ENCODE data around the gene SELENON.

The SELENON gene

DNA sequence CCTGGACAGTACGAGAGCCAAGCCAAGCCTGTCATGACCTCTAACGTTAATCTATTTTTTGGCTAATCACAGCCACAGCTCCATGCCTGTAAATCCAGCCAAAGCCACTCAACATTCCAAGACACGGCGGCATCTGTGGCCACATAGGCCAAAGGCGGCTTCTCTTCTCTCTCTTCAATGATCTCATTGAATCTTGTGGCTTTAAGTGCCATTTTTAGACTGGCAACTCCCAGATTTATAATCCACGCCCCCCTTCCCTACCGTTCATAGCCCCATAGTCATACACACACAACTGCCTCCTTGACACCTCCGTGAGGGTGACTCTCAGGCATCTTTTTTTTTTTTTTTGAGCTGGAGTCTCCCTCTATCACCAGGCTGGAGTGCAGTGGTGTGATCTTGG is 5.7 kb upstream of the SELENON start:
- DNase-seq, result no peak

GRCh38 chr1:25795211-25795610 is 4.8 kb upstream of the SELENON start:
- DNase-seq, result no peak

DNA sequence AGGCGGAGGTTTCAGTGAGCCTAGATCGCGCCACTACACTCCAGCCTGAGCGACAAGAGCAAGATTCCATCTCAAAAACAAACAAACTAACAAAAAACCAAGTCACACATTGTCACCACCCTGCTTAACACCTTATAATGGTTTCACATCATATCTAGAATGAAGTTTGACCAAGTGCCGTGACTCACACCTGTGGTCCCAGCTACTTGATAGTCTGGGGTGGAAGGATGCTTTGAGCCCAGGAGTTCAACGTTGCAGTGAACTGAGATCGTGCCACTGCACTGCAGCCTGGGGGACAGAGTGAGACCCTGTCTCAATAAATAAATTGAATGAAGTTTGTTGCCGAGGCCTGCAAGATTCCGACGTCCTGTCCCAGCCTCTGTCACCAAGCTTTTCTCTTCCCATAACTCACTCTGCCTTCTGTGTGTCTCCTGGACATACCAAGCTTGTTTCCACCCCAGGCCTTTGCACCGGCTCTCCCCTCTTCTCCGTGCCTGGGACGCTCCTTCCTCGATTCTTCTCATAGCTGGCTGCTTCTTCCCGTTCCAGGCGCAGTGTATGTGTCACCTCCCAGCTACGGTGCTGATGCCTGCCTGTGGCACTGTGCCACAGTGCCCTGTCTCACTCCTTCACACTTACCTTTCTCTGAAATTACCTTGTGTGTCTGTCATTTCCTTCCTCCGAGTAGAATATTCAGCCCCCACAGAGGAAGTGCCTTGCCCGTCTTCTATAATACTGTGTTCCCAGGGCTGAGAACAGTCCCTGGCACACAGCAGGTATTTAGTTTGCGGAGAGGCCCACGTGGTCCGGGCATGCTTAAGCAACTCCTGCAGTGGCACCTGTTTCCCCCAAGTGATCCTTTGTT is 3.8 kb upstream of the SELENON start:
- DNase-seq, result no peak

DNA sequence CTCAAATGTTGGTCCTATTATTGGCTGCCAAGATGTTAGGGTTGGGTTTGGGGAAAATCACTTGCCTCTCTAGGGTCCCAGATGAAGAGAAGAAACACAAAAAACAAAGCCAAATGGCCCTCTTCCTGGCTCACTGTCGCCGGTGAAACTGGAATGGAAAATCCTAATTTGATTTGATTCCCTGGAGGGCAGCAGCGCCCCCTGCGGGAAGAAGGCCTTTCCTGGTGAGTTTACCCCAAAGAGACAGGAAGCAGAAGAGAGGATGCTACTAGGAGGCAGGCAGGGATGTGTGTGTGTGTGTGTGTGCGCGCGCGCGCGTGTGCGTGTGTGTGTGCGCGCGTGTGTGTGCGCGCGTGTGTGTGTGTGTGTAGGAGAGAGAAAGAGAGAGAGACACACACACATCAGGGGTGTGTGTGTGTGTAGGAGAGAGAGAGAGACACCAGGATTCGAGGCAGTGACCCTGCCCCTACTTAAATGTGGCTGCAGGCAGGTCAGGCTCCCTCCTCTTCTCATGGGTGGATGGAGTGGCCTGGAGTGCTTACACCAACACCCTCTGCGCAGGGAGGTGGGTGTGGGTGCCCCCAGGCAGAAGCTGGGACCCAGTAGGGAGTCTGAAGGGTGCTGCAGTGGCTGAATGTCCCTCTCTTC is 3.1 kb upstream of the SELENON start:
- DNase-seq, result peak; percentile 77

- peak; percentile 76 for DNase-seq
Observed at GRCh38 chr1:25797939-25798338, 2.1 kb upstream of the SELENON start.

- no peak for DNase-seq
Observed at GRCh38 chr1:25798666-25799351, 1.2 kb upstream of the SELENON start.

GRCh38 chr1:25799352-25799934 is 550 bp upstream of the SELENON start:
- no peak for DNase-seq

GRCh38 chr1:25800703-25801377 is 847 bp downstream of the SELENON start:
- no peak for DNase-seq

DNA sequence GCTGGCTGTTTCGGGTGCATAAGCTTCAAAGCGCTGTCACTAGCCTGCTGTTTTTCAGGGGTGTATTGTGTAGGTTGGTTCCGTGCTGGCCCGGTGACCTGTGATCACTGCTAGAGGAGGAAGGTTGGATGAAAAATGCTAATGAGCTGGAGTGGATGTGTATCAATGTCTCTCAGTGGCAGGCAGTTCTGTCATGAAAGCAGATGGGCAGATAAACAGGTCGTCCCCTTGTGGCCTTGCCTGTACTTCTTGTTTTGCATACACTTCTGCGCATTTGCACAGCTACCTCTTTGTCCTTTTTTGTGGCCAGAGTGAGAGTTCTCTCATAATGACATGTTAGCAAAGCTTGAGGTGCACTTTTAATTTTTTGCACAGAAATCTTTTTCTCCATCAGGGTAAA is 2.9 kb downstream of the SELENON start:
- no peak for DNase-seq

DNA sequence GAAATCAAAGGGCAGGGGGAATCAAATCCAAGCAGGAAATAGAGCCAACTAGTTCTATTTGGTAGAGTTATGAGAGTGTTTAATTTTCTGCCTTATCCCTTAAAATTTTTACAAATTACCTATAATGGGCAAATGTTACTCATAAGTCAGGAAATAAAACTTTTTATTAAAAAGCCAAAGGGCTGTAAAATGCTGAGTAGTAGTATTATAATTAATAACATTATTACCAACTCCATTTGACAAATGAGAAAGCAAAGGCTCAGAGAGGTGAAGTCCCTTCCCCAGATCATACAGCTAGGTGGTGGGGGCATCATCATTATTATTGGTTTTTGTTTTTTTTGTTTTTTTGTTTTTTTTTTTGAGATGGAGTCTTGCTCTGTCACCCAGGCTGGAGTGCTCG is 3.4 kb downstream of the SELENON start:
- DNase-seq, result no peak

- no peak for DNase-seq
Observed at GRCh38 chr1:25804244-25804963, 4.4 kb downstream of the SELENON start.

DNA sequence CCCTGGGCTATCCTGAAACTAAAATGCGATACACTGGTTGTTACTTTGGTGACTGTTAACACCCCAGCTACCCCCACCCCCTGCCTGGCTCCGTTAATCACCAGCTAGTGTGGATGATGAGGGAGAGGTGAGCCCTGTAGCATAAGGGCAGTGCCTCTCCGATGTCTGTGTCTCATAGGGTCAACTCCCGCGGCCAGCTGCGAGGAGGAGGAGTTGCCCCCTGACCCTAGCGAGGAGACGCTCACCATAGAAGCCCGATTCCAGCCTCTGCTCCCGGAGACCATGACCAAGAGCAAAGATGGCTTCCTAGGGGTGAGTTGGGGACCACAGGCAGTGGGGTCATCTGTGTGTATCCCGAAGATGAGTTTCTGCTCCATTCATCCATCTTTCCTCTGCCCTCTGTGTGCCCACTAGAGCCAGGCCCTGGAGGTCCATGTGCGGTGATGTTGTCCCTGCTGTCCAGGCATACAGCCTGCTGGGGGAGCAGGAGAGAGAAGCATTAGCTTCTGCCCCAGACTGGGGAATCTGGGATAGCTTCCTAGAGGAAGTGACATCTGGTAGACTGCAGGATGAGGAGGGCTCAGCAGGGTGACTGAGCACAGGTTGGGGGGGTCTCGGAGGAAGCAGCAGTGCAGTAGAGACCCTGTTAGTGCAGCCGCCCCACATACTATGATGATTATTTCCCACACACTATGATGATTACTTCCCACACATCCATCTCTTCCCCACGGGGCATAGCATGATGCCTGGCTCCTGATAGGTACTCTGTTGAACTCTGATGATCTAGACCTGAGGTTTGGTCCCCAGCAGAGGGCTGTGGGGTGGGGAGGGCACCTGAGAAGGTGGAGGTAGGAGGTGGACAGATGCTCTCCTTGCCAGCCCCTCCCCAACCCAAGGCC is 5.2 kb downstream of the SELENON start:
- DNase-seq, result no peak

DNA sequence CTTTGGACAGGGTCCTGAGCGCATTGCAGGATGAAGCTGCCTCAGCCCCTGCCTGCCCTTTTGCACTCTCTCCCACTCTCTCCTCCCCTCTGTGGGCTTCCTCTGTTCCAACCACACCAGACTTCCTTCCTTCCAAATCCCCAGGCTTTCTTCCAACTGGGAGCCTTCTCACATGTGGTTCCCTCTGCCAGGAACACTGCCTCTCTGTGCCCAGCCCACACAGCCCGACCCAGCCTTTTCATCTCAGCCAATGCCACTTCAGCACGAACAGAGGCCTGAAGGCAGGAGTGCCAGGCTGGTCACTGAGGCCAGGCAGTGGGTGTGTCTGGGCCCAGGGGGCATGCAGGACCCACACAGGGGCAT is 5.9 kb downstream of the SELENON start:
- DNase-seq, result no peak

GRCh38 chr1:25806418-25806817 is 6.4 kb downstream of the SELENON start:
- DNase-seq, result no peak

- no peak for DNase-seq
Observed at GRCh38 chr1:25807480-25808390, 7.7 kb downstream of the SELENON start.

GRCh38 chr1:25808481-25809244 is 8.7 kb downstream of the SELENON start:
- no peak for DNase-seq

DNA sequence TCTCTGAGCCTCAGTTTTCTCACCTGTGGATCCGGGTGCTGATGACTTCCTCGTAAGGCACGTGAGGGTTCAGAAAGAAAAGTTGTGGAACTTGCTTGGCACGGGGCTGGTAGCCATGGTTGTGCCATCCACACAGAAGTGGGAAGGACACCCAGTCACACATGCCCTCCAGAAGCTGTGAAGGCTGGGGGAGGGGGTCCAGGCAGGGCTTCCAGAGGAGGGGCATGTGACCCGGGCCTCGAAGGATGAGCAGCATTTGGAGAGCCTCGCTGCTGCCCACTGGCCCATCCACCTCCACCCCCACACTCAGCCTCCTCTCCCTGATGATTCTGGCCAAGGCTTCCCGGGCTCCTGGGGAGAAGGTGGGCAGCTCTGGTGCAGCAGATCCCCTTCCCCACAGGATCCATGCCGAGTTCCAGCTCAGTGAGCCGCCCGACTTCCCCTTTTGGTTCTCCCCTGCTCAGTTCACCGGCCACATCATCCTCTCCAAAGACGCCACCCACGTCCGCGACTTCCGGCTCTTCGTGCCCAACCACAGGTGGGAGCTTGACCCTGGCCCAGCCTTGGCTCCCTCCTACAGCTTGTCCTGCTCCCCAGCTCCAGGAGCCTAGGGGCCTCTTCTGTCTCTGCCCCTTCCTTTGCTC is 9.4 kb downstream of the SELENON start:
- DNase-seq, result no peak

DNA sequence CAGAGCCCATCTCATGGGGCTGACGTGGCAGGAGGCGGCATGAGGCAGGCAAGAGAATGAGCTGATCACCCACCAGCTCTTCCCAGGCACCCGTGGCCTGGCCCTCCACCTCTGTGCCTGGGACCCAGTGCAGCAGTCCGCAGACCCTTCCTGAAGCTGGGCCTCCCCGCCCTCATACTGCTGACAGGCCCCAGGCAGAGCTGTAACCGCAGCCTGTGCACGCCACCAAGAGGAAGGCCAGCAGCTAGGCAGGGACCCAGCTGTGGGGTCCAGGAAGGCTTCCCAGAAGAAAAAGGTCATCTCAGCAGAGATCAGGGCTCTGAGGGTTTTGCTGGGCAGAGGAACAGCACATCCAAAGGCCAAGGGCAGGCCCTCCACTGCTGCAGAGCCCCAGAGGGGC is 9.9 kb downstream of the SELENON start:
- no peak for DNase-seq

Measured in 8988T (cell line).